H9 (cell line): ENCODE data around the gene INSIG1. TPM values are rescaled to one million over a fixed set of nuclear protein-coding genes. Genes with fewer than 3 reads are reported as not detected.

Source experiments
- DNase-seq: peaks from one replicate; pipeline ENCODE4 v3.0.0-alpha.2; 2017
- H2AFZ ChIP-seq: one replicate; pipeline ENCODE4 v1.6.1; 2013; ENCODE audit warnings: mild to moderate bottlenecking, low read length, control low read depth, moderate library complexity
- H2AK5ac ChIP-seq: 2 replicates; pipeline ENCODE4 v1.6.1; 2013; ENCODE audit warnings: low read length, control low read depth, mixed read lengths; ENCODE audit not compliant: insufficient read length
- H2BK120ac ChIP-seq: one replicate; pipeline ENCODE4 v1.6.1; 2013; ENCODE audit warnings: low read depth, mild to moderate bottlenecking, low read length, control low read depth, inconsistent platforms; ENCODE audit not compliant: poor library complexity, severe bottlenecking
- H2BK12ac ChIP-seq: 2 replicates; pipeline ENCODE4 v1.6.1; 2013; ENCODE audit warnings: low read length, control low read depth, mixed read lengths, low read depth; ENCODE audit not compliant: insufficient read length
- H2BK15ac ChIP-seq: 2 replicates; pipeline ENCODE4 v1.6.1; 2013; ENCODE audit warnings: low read depth, low read length, control low read depth
- H2BK20ac ChIP-seq: one replicate; pipeline ENCODE4 v1.6.1; 2013; ENCODE audit warnings: low read depth, mild to moderate bottlenecking, low read length, control low read depth, inconsistent platforms; ENCODE audit not compliant: poor library complexity, severe bottlenecking
- H2BK5ac ChIP-seq: 2 replicates; pipeline ENCODE4 v1.6.1; 2013; ENCODE audit warnings: low read length, control low read depth, mixed read lengths; ENCODE audit not compliant: insufficient read length
- H3K14ac ChIP-seq: 2 replicates; pipeline ENCODE4 v1.6.1; 2013; ENCODE audit warnings: low read length, control low read depth; ENCODE audit not compliant: insufficient read depth
- H3K18ac ChIP-seq: 2 replicates; pipeline ENCODE4 v1.6.1; 2013; ENCODE audit warnings: low read depth, mild to moderate bottlenecking, mixed read lengths, low read length, control low read depth; ENCODE audit not compliant: insufficient read length
- H3K23ac ChIP-seq: 2 replicates; pipeline ENCODE4 v1.6.1; 2013; ENCODE audit warnings: low read length, control low read depth, mixed read lengths, low read depth; ENCODE audit not compliant: insufficient read length
- H3K23me2 ChIP-seq: 2 replicates; pipeline ENCODE4 v1.6.1; 2013; ENCODE audit warnings: low read depth, mild to moderate bottlenecking, mixed read lengths, low read length, control low read depth; ENCODE audit not compliant: insufficient read length, poor library complexity, severe bottlenecking
- H3K27ac ChIP-seq: 2 replicates; pipeline ENCODE4 v1.5.1; 2013; ENCODE audit warnings: low read length, control low read depth, mixed read lengths, low read depth; ENCODE audit not compliant: insufficient read length
- H3K27me3 ChIP-seq: 2 replicates; pipeline ENCODE4 v1.6.1; 2013; ENCODE audit warnings: low read length, control low read depth, inconsistent platforms; ENCODE audit not compliant: insufficient read depth
- H3K4ac ChIP-seq: 2 replicates; pipeline ENCODE4 v1.6.1; 2013; ENCODE audit warnings: low read depth, mild to moderate bottlenecking, control low read depth, inconsistent platforms, low read length, moderate library complexity
- H3K4me1 ChIP-seq: 2 replicates; pipeline ENCODE4 v1.6.1; 2013; ENCODE audit warnings: low read length, control low read depth, inconsistent platforms; ENCODE audit not compliant: insufficient read depth
- H3K4me2 ChIP-seq: 2 replicates; pipeline ENCODE4 v1.6.1; 2013; ENCODE audit warnings: low read length, control low read depth, mixed read lengths; ENCODE audit not compliant: insufficient read length, insufficient read depth
- H3K56ac ChIP-seq: 2 replicates; pipeline ENCODE4 v1.6.1; 2013; ENCODE audit warnings: low read depth, mild to moderate bottlenecking, mixed read lengths, low read length, control low read depth; ENCODE audit not compliant: insufficient read length
- H3K79me1 ChIP-seq: 2 replicates; pipeline ENCODE4 v1.6.1; 2013; ENCODE audit warnings: low read depth, mild to moderate bottlenecking, moderate library complexity, low read length, control low read depth, inconsistent platforms; ENCODE audit not compliant: insufficient read depth, poor library complexity, severe bottlenecking
- H3K79me2 ChIP-seq: 2 replicates; pipeline ENCODE4 v1.6.1; 2013; ENCODE audit warnings: low read length, control low read depth, inconsistent platforms; ENCODE audit not compliant: insufficient read depth
- H3K9ac ChIP-seq: 2 replicates; pipeline ENCODE4 v1.6.1; 2013; ENCODE audit warnings: low read length, control low read depth, mixed read lengths; ENCODE audit not compliant: insufficient read length; ENCODE audit errors: extremely low read depth
- H3K9me3 ChIP-seq: one replicate; pipeline ENCODE4 v1.6.1; 2013; ENCODE audit warnings: low read depth, low read length, inconsistent platforms; ENCODE audit not compliant: control insufficient read depth
- H3T11ph ChIP-seq: one replicate; pipeline ENCODE4 v1.6.1; 2013; ENCODE audit warnings: mild to moderate bottlenecking, low read length, control low read depth, inconsistent platforms
- H4K20me1 ChIP-seq: one replicate; pipeline ENCODE4 v1.6.1; 2013; ENCODE audit not compliant: control insufficient read depth, insufficient read length, insufficient read depth
- H4K5ac ChIP-seq: 2 replicates; pipeline ENCODE4 v1.6.1; 2013; ENCODE audit warnings: low read depth, mild to moderate bottlenecking, mixed read lengths, low read length, control low read depth; ENCODE audit not compliant: insufficient read length
- H4K8ac ChIP-seq: replicated peaks from 2 replicates; pipeline ENCODE4 v1.6.1; 2013; ENCODE audit warnings: low read length, control low read depth, mixed read lengths, low read depth; ENCODE audit not compliant: insufficient read length
- H4K91ac ChIP-seq: 2 replicates; pipeline ENCODE4 v1.6.1; 2013; ENCODE audit warnings: low read depth, mild to moderate bottlenecking, moderate library complexity, mixed read lengths, low read length, control low read depth; ENCODE audit not compliant: insufficient read length
- H3K27ac Mint-ChIP-seq, 3 experiments: 2 replicates in 2 of 3; 3 replicates in 1 of 3; pipeline ENCODE4 v1.8.0; 2020 to 2021; ENCODE audit warnings: mixed read lengths in 3 of 3, mild to moderate bottlenecking in 1 of 3, moderate library complexity in 1 of 3
- H3K27me3 Mint-ChIP-seq: 2 replicates; pipeline ENCODE4 v1.8.0; 2021; ENCODE audit warnings: low read depth, mild to moderate bottlenecking, moderate library complexity, mixed read lengths
- H3K36me3 Mint-ChIP-seq, 3 experiments: 2 replicates in 2 of 3; 3 replicates in 1 of 3; pipeline ENCODE4 v1.8.0; 2020 to 2021; ENCODE audit warnings: low read depth in 3 of 3, mixed read lengths in 3 of 3; ENCODE audit not compliant: insufficient read depth in 1 of 3
- H3K4me1 Mint-ChIP-seq, 2 experiments: 2 replicates each; pipeline ENCODE4 v1.8.0; 2020; ENCODE audit warnings: mixed read lengths in 2 of 2
- H3K4me3 Mint-ChIP-seq, 2 experiments: 2 replicates in 1 of 2; 3 replicates in 1 of 2; pipeline ENCODE4 v1.8.0; 2020 to 2021; ENCODE audit warnings: mild to moderate bottlenecking in 2 of 2, mixed read lengths in 2 of 2, moderate library complexity in 1 of 2
- H3K9me3 Mint-ChIP-seq, 2 experiments: 2 replicates in 1 of 2; 3 replicates in 1 of 2; pipeline ENCODE4 v1.8.0; 2020; ENCODE audit warnings: mild to moderate bottlenecking in 2 of 2, mixed read lengths in 2 of 2, moderate library complexity in 1 of 2
- WGBS: extraction: QIAGEN DNeasy Blood & Tissue Kit; methylation state at CpG from one replicate; pipeline ENCODE4 v1.1.7; 2013; ENCODE audit warnings: missing lambda C conversion rate, low lambda C conversion rate, mixed read lengths; ENCODE audit not compliant: insufficient read length; ENCODE audit errors: extremely low coverage; 5-methylcytosine and 5-hydroxymethylcytosine counted together
- total RNA-seq: library from RNA; stranded (reverse); gene quantifications from 2 replicates; pipeline ENCODE4 v1.2.1, GENCODE V29; 2021
- TF ChIP-seq, protein P1 (sequence below): fragments of 200-600 bp; sonication (generic); conservative IDR thresholded peaks from 3 replicates; pipeline ENCODE4 v1.8.0; 2021; ENCODE audit warnings: antibody characterized with exemption, mild to moderate bottlenecking

Gene INSIG1
- total RNA-seq, 1 experiment from 2014 or later, result 23.3 TPM

DNA sequence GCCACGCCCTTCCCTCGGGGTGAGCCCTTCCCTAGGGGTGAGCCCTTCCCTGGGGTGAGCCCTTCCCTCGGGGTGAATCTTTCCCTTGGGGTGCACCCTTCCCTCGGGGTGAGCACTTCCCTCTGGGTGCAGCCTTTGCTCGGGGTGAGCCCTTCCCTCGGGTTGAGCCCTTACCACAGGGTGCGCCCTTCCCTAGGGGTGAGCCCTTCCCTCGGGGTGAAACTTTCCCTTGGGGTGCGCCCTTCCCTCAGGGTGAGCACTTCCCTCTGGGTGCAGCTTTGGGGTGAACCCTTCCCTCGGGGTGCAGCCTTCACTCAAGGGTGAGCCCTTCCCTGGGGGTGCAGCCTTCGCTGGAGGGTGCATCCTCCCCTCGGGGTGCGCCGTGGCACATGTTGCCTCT lies 34.6 kb upstream of the INSIG1 start:
- no peak overlapping the region for H3K4ac ChIP-seq
- Mint-ChIP-seq H3K36me3 (no peaks in the 10 kb centered on the region), H3K27ac (no peak overlapping the region), H3K27me3 (peaks cover 5% of the 10 kb centered on the region), H3K4me1 (peaks cover 6 to 9% of the 10 kb centered on the region in 2 experiments; a peak in 3 of 4 replicates), H3K4me3 (no peak overlapping the region), H3K9me3 (no peaks in the 10 kb centered on the region)
- no peak overlapping the region for H4K91ac ChIP-seq
- no peak overlapping the region for H2BK120ac ChIP-seq
- no peak overlapping the region for H3K4me2 ChIP-seq
- no peak overlapping the region for H4K5ac ChIP-seq
- H3K27ac ChIP-seq, result no peak overlapping the region
- DNase-seq, result no peak
- no peak overlapping the region for H2BK20ac ChIP-seq
- no peak overlapping the region for H3K14ac ChIP-seq
- no peak overlapping the region for H2BK15ac ChIP-seq
- no CpG with 5 or more reads among the region's 14 CpGs for WGBS
- no peak overlapping the region for H3K23ac ChIP-seq
- H3K79me2 ChIP-seq, result no peaks in the 10 kb centered on the region
- no peak overlapping the region for H2AFZ ChIP-seq
- no peak overlapping the region for H2AK5ac ChIP-seq
- no peak overlapping the region for H2BK5ac ChIP-seq
- H3K56ac ChIP-seq, result no peak overlapping the region
- no peaks in the 10 kb centered on the region for H4K20me1 ChIP-seq
- H3K4me1 ChIP-seq, result no peaks in the 10 kb centered on the region
- no peaks in the 10 kb centered on the region for H3K79me1 ChIP-seq
- TF ChIP-seq, protein P1, sequence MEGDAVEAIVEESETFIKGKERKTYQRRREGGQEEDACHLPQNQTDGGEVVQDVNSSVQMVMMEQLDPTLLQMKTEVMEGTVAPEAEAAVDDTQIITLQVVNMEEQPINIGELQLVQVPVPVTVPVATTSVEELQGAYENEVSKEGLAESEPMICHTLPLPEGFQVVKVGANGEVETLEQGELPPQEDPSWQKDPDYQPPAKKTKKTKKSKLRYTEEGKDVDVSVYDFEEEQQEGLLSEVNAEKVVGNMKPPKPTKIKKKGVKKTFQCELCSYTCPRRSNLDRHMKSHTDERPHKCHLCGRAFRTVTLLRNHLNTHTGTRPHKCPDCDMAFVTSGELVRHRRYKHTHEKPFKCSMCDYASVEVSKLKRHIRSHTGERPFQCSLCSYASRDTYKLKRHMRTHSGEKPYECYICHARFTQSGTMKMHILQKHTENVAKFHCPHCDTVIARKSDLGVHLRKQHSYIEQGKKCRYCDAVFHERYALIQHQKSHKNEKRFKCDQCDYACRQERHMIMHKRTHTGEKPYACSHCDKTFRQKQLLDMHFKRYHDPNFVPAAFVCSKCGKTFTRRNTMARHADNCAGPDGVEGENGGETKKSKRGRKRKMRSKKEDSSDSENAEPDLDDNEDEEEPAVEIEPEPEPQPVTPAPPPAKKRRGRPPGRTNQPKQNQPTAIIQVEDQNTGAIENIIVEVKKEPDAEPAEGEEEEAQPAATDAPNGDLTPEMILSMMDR, result no peak
- no peaks in the 10 kb centered on the region for H3K27me3 ChIP-seq
- H3K23me2 ChIP-seq, result no peaks in the 10 kb centered on the region
- no peaks in the 10 kb centered on the region for H3K9me3 ChIP-seq
- H3K18ac ChIP-seq, result no peak overlapping the region
- H3T11ph ChIP-seq, result no peak overlapping the region
- H3K9ac ChIP-seq, result no peak overlapping the region
- H2BK12ac ChIP-seq, result no peak overlapping the region
- no peak overlapping the region for H4K8ac ChIP-seq
